ENCODE measurements around the gene MAP3K10. TPM values are rescaled to one million over a fixed set of nuclear protein-coding genes. Genes with fewer than 3 reads are reported as not detected.

MAP3K10 gene
- total and polyA plus RNA-seq, 2 of the 4 experiments (the other 2 are of a cell fraction), result 1.8 to 5.5 TPM

DNA sequence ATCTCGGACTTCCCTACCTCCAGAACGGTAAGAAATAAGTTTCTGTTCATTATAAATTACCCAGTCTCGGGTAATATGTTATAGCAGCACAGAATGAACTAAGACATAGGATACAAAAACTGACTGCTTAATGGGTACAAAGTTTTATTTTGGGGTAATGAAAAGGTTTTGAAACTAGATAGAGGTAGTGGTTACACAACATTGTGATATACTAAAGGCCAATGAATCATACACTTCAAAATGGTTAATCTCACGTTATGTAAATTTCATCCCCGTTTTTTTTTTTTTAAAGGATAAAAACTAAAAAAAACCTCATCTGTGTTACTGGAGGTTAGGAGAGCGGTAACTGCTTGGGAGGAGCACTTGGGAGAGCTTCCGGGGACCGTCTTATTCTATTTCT is 70.4 kb downstream of the MAP3K10 start:
- no CpG with 5 or more reads among the region's 8 CpGs for WGBS, 2 experiments (ENCODE audit: extremely low coverage in 2 of 2, insufficient read length in 1 of 2)
- H4K20me1 ChIP-seq (ENCODE audit: insufficient read depth, low read length), result peaks cover 68% of the 10 kb centered on the region
- dilution Hi-C loops (cut with HindIII; ENCODE audit: low sequenced_read_pairs, unreplicated experiment), result no loop called here

More for the DNA sequence above, 70.4 kb downstream of the MAP3K10 start:
- no peak overlapping the region for H4K8ac ChIP-seq (ENCODE audit: low read depth in 2 of 2, low read length in 2 of 2)
- H3K14ac ChIP-seq (replicated peaks; ENCODE audit: low read depth, low read length), result no peak overlapping the region
- H2BK15ac ChIP-seq (ENCODE audit: low read depth, low read length), result no peak overlapping the region
- peaks cover 21 to 84% of the 10 kb centered on the region in 2 experiments for H3K79me1 ChIP-seq (ENCODE audit: low read depth in 1 of 2, low read length in 2 of 2)
- H2AK5ac ChIP-seq (ENCODE audit: low read depth, low read length), result no peak overlapping the region
- no peak for ATAC-seq (ENCODE audit: low read depth)
- H3K23ac ChIP-seq (ENCODE audit: low read depth, low read length), result no peak overlapping the region
- intact Hi-C loops (cut with micrococcal nuclease) (no loop called here), in situ Hi-C loops (cut with MboI; ENCODE audit: low sequenced_read_pairs) (no loop called here)
- H4K5ac ChIP-seq (ENCODE audit: low read depth, low read length), result no peak overlapping the region
- no peak overlapping the region for H3K4me3 ChIP-seq (ENCODE audit: insufficient read depth, low read depth, low read length)
- no peak for TF ChIP-seq MAFK (IDR thresholded peaks at IDR 0.05; ENCODE audit: low read depth, low read length)
- TF ChIP-seq BHLHE40 (IDR thresholded peaks at IDR 0.05; ENCODE audit: low read depth, low read length), result no peak
- no peak for TF ChIP-seq RCOR1 (IDR thresholded peaks at IDR 0.05; ENCODE audit: insufficient replicate concordance, low read length)
- TF ChIP-seq, protein P1, sequence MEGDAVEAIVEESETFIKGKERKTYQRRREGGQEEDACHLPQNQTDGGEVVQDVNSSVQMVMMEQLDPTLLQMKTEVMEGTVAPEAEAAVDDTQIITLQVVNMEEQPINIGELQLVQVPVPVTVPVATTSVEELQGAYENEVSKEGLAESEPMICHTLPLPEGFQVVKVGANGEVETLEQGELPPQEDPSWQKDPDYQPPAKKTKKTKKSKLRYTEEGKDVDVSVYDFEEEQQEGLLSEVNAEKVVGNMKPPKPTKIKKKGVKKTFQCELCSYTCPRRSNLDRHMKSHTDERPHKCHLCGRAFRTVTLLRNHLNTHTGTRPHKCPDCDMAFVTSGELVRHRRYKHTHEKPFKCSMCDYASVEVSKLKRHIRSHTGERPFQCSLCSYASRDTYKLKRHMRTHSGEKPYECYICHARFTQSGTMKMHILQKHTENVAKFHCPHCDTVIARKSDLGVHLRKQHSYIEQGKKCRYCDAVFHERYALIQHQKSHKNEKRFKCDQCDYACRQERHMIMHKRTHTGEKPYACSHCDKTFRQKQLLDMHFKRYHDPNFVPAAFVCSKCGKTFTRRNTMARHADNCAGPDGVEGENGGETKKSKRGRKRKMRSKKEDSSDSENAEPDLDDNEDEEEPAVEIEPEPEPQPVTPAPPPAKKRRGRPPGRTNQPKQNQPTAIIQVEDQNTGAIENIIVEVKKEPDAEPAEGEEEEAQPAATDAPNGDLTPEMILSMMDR (conservative IDR thresholded peaks at IDR 0.05; ENCODE audit: low read depth, low read length), result no peak
- TF ChIP-seq MAZ (IDR thresholded peaks at IDR 0.05; ENCODE audit: borderline replicate concordance, low read depth, low read length), result no peak
- TF ChIP-seq NFE2L2 (IDR thresholded peaks at IDR 0.05; ENCODE audit: low read depth, low read length), result no peak
- TF ChIP-seq MXI1 (IDR thresholded peaks at IDR 0.05; ENCODE audit: borderline replicate concordance, low read depth, low read length), result no peak
- no peak for TF ChIP-seq FOS (IDR thresholded peaks at IDR 0.05; ENCODE audit: low read depth, low read length)
- no peak for TF ChIP-seq RFX5 (IDR thresholded peaks at IDR 0.05; ENCODE audit: low read depth, low read length)
- TF ChIP-seq SMC3 (IDR thresholded peaks at IDR 0.05; ENCODE audit: low read depth, low read length), result no peak
- TF ChIP-seq RAD21 (IDR thresholded peaks at IDR 0.05; ENCODE audit: low read length), result no peak
- TF ChIP-seq, protein P2, sequence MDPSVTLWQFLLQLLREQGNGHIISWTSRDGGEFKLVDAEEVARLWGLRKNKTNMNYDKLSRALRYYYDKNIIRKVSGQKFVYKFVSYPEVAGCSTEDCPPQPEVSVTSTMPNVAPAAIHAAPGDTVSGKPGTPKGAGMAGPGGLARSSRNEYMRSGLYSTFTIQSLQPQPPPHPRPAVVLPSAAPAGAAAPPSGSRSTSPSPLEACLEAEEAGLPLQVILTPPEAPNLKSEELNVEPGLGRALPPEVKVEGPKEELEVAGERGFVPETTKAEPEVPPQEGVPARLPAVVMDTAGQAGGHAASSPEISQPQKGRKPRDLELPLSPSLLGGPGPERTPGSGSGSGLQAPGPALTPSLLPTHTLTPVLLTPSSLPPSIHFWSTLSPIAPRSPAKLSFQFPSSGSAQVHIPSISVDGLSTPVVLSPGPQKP (IDR thresholded peaks at IDR 0.05; ENCODE audit: borderline replicate concordance, low read depth, low read length), result no peak
- TF ChIP-seq, protein P3, sequence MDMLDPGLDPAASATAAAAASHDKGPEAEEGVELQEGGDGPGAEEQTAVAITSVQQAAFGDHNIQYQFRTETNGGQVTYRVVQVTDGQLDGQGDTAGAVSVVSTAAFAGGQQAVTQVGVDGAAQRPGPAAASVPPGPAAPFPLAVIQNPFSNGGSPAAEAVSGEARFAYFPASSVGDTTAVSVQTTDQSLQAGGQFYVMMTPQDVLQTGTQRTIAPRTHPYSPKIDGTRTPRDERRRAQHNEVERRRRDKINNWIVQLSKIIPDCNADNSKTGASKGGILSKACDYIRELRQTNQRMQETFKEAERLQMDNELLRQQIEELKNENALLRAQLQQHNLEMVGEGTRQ (IDR thresholded peaks at IDR 0.05; ENCODE audit: low read depth, low read length), result no peak
- TF ChIP-seq POLR2A (IDR thresholded peaks at IDR 0.05; ENCODE audit: low read depth, low read length), result no peak
- no peak for TF ChIP-seq CEBPB (IDR thresholded peaks at IDR 0.05; ENCODE audit: low read depth, low read length)
- TF ChIP-seq CHD1 (IDR thresholded peaks at IDR 0.05; ENCODE audit: low read depth, low read length), result no peak
- H3K9me1 ChIP-seq (ENCODE audit: insufficient read depth, low read length), result peaks cover 10% of the 10 kb centered on the region
- no peaks in the 10 kb centered on the region for H3K27me3 ChIP-seq (ENCODE audit: control insufficient read depth, insufficient read depth, low read length)
- CTCF ChIA-PET, result no interaction called here
- BruUV-seq (replicated peaks), result no TSS peak
- no peak overlapping the region for H3K9ac ChIP-seq (ENCODE audit: low read depth, low read length)
- no peak overlapping the region for H3K18ac ChIP-seq (ENCODE audit: low read depth, low read length)
- no peak overlapping the region for H2AK9ac ChIP-seq (replicated peaks; ENCODE audit: low read depth, low read length, poor library complexity)
- no peak overlapping the region for H2AFZ ChIP-seq (replicated peaks; ENCODE audit: low read length, poor library complexity)
- POLR2A ChIA-PET (ENCODE audit: unreplicated experiment), result no interaction called here
- no peak overlapping the region for H3K27ac ChIP-seq (ENCODE audit: insufficient read depth, low read length)
- no peak overlapping the region for H4K91ac ChIP-seq (ENCODE audit: insufficient read depth, low read depth, low read length)
- no peak overlapping the region for H2BK120ac ChIP-seq (ENCODE audit: low read depth, low read length)
- no peak overlapping the region for H2BK20ac ChIP-seq (ENCODE audit: low read depth, low read length)
- H3K56ac ChIP-seq (ENCODE audit: extremely low read depth, insufficient read depth, low read length), result no peak overlapping the region
- peaks cover 26% of the 10 kb centered on the region for H3K36me3 ChIP-seq (ENCODE audit: control insufficient read depth, insufficient read depth, low read length)
- H3K4ac ChIP-seq (ENCODE audit: low read depth, low read length), result no peak overlapping the region
- no peak overlapping the region for H3K4me2 ChIP-seq (ENCODE audit: low read depth, low read length)
- H3K4me1 ChIP-seq (ENCODE audit: control insufficient read depth, insufficient read depth, low read length), result peaks cover 2% of the 10 kb centered on the region; the same call in 1 of the 2 replicates
- DNase-seq, result no peak
- no peaks in the 10 kb centered on the region for H3K9me3 ChIP-seq (ENCODE audit: control insufficient read depth, insufficient read depth, low read length)
- no peak overlapping the region for H2BK5ac ChIP-seq (ENCODE audit: low read depth, low read length, poor library complexity, severe bottlenecking)
